ENCODE results near the gene PRRT1B. TPM values are rescaled to one million over a fixed set of nuclear protein-coding genes. Genes with fewer than 3 reads are reported as not detected.

The PRRT1B gene
- total RNA-seq, 5 donors from 2014 or later (not counting 1 experiment from before 2014, with no cell fraction given) = not detected

DNA sequence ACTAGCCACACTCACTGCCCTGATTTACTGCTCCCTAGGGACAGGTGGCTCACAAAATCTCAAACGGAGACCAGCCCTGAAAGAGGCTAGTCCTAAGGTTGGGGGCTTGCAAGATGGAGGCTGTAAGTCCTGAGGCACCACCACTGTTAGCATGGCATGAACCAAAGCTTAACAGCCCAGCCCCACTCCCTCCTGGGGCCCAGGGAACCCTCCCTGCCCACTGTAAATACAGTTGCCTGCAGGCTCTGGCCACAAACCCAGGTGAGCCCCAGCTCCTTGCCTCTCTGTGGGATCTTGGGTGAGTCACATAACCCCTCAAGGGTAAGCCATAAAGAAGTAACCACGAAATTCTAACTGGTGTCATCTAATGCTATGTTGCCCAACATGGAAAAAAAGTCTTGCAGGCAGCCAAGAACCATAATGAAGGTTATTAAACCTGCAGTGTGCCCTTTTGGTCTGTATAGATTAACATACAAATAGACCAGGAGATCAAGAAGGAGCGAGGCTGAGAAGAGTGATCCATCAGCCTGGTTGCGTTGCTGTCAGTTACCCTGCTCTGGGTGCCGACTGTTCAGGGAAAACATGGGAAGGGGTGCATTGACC lies 44.3 kb upstream of the PRRT1B start:
- no peaks in the 10 kb centered on the region for H3K27me3 ChIP-seq (replicated peaks in 1 of 2; ENCODE audit: control insufficient read depth in 2 of 2, extremely low read depth in 1 of 2, insufficient read depth in 2 of 2, low read length in 1 of 2)
- peak overlapping the region in 1 of 2 donors; percentile 12 for H3K4me3 ChIP-seq (ENCODE audit: control insufficient read depth in 1 of 2, extremely low read depth in 1 of 2, low read length in 1 of 2)
- H3K4me1 ChIP-seq (ENCODE audit: control insufficient read depth in 1 of 2, extremely low read depth in 1 of 2, insufficient read depth in 2 of 2, low read length in 2 of 2) = peaks cover 34 to 74% of the 10 kb centered on the region in 2 experiments
- H3K4me1 Mint-ChIP-seq = peaks cover 69 to 74% (median 70%) of the 10 kb centered on the region in 3 donors
- peak; percentile 9 to 57 (median 48) for ATAC-seq (replicated peaks in 1 of 4)
- H3K4me3 Mint-ChIP-seq = peak overlapping the region; percentile 92 to 95 (median 92)
- 84% methylated on average over 3 of the region's 5 CpGs for WGBS (ENCODE audit: insufficient coverage)
- peaks cover 15% of the 10 kb centered on the region for H3K36me3 Mint-ChIP-seq
- ChIA-PET CTCF (interaction anchor here (0.5 to 1.5 kb wide), 4 partner anchors 22 to 177 kb away, joined by 3 to 4 read pairs (median 4); no protein-coding TSS in a partner anchor), POLR2A (interaction anchor here in 1 of 2 donors (0.6 to 1.0 kb wide), 2 partner anchors 27 to 128 kb away, joined by 3 read pairs; no protein-coding TSS in a partner anchor)
- no peaks in the 10 kb centered on the region for H3K27me3 Mint-ChIP-seq
- DNase-seq = peak in 28 of 35 experiments; percentile 3 to 69 (median 29)
- peak overlapping the region; percentile 89 to 95 for H3K27ac Mint-ChIP-seq
- H3K27ac ChIP-seq (ENCODE audit: low read length) = peak overlapping the region; percentile 76
- no peaks in the 10 kb centered on the region for H3K9me3 Mint-ChIP-seq
- peaks cover 13 to 27% of the 10 kb centered on the region in 2 donors for H3K36me3 ChIP-seq (ENCODE audit: control insufficient read depth in 2 of 2, extremely low read depth in 1 of 2, insufficient read depth in 1 of 2, low read length in 1 of 2)
- no peaks in the 10 kb centered on the region for H3K9me3 ChIP-seq

DNA sequence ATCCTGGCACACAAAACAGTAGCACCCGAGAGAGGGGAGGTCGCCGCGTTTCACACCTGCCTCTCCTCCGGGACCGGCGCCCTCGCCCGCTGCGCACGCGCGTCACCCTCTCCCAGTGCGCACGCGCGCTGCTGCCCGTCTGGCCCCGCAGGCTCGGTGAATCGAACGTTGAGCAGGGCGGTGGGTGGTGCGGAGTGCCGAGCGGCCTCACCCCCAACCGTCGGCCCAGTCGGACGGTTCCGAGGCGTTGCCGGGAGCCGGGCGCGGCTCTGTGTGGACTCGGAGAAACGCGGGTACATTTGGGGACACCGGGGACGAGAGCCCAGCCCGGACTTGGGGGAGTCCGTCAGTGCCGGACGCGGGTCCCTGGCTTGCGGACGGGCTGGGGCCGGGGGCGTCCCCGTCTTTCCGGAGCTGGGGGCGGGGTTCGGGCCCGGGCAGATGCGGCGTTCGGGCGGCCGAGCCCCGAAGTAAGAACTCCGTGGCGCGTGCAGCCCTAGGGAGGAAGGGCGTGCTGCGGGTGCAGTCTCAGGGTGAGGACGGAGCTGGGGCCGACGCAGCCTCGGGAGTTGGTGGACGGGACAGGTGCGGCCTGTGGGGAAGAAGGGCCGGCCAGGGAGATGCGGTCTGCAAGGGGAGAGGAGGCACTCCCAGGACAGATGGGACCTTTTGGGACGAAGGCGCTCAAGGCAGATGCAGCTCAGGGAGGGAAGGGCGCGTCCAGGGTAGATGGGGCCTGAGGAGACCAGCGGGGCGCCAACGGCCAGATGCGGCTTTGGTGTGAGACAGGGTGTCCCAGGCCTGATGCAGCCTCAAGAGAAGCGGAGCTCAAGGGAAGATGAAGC lies 42.3 kb upstream of the PRRT1B start, which contains the start of gene POMT1:
Gene POMT1 (plus strand): TSS at position 138 of the 845 bp plus-strand sequence. CDS start 1,301 bp downstream, outside the sequence.
- Histone ChIP-seq H3K27ac (ENCODE audit: low read length) (peak within 1 kb of the TSS; percentile 47), H3K9me3 (no peaks in the 10 kb centered on the region), H3K4me1 (ENCODE audit: control insufficient read depth in 1 of 2, extremely low read depth in 1 of 2, insufficient read depth in 2 of 2, low read length in 2 of 2) (peaks cover 34 to 61% of the 10 kb centered on the region in 2 experiments), H3K36me3 (ENCODE audit: control insufficient read depth in 2 of 2, extremely low read depth in 1 of 2, insufficient read depth in 1 of 2, low read length in 1 of 2) (peaks cover 8 to 21% of the 10 kb centered on the region in 2 donors), H3K4me3 (ENCODE audit: control insufficient read depth in 1 of 2, extremely low read depth in 1 of 2, low read length in 1 of 2) (peak within 1 kb of the TSS; percentile 76 to 78), H3K27me3 (replicated peaks in 1 of 2; ENCODE audit: control insufficient read depth in 2 of 2, extremely low read depth in 1 of 2, insufficient read depth in 2 of 2, low read length in 1 of 2) (no peaks in the 10 kb centered on the region)
- DNase-seq (peak; percentile 76 to 95 (median 83)), ATAC-seq (replicated peaks in 1 of 4) (peak; percentile 61 to 73 (median 66))
- CTCF ChIA-PET = no interaction called here
- peak within 1 kb of the TSS; percentile 92 to 95 (median 92) for H3K4me3 Mint-ChIP-seq
- H3K9me3 Mint-ChIP-seq = no peaks in the 10 kb centered on the region
- H3K27me3 Mint-ChIP-seq = no peaks in the 10 kb centered on the region
- peaks cover 9% of the 10 kb centered on the region for H3K36me3 Mint-ChIP-seq
- WGBS (ENCODE audit: insufficient coverage) = under 1% methylated on average over 83 of the region's 83 CpGs
- peak within 1 kb of the TSS; percentile 80 to 84 for H3K27ac Mint-ChIP-seq
- POLR2A ChIA-PET = no interaction called here
- H3K4me1 Mint-ChIP-seq = peaks cover 58 to 73% (median 65%) of the 10 kb centered on the region in 3 donors

DNA sequence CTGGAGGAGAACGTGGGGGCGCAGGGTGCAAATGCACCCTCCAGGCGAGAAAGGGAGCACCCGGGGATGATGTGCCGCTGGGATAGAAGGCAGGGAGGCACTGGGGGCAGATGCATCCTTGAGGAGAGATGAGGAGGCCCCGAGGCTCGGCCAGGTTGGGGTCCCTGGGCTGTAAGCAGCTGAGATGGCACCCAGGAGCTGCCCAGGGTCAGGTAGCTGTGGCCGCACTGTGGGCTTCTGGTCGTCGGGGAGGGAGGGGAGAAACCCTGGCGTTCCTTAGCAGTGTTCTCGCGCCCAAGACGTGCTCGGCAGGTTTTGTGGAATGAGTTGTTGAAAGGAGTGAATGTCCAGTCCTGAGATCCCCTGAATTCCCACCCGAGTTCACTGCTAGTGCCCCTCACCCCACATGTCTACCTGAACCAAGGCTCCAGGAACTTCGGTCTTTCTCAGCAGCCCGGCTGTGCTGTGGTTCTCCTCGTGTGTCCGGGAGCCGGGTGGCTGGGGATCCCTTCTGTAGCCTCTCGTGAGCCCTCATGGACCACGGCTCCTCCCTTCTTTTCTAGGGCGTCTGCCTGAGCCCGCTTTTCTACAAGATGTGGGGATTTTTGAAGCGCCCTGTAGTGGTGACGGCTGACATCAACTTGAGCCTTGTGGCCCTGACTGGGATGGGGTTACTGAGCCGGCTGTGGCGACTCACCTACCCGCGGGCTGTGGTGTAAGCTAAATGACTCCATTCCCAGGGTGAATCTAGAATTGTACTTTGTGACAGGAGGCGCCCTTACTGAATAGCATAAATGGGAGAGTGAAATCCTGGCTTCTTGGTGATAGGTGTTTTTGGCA lies 41.5 kb upstream of the PRRT1B start:
- ChIA-PET CTCF (no interaction called here), POLR2A (interaction anchor here in 1 of 2 donors (0.5 kb wide), 1 partner anchor 130 kb away, joined by 11 read pairs; no protein-coding TSS in a partner anchor)
- no peaks in the 10 kb centered on the region for H3K9me3 Mint-ChIP-seq
- H3K4me3 ChIP-seq (ENCODE audit: control insufficient read depth in 1 of 2, extremely low read depth in 1 of 2, low read length in 1 of 2) = peak overlapping the region; percentile 76 to 78
- H3K4me1 Mint-ChIP-seq = peaks cover 51 to 64% (median 57%) of the 10 kb centered on the region in 3 donors
- H3K27ac Mint-ChIP-seq = peak overlapping the region; percentile 80 to 84
- H3K27me3 Mint-ChIP-seq = no peaks in the 10 kb centered on the region
- peaks cover 34 to 54% of the 10 kb centered on the region in 2 experiments for H3K4me1 ChIP-seq (ENCODE audit: control insufficient read depth in 1 of 2, extremely low read depth in 1 of 2, insufficient read depth in 2 of 2, low read length in 2 of 2)
- H3K27ac ChIP-seq (ENCODE audit: low read length) = no peak overlapping the region
- ATAC-seq (replicated peaks in 1 of 4) (peak in 2 of 4 experiments; percentile 8 to 40), DNase-seq (peak in 34 of 35 experiments; percentile 13 to 78 (median 49))
- peaks cover 8 to 18% of the 10 kb centered on the region in 2 donors for H3K36me3 ChIP-seq (ENCODE audit: control insufficient read depth in 2 of 2, extremely low read depth in 1 of 2, insufficient read depth in 1 of 2, low read length in 1 of 2)
- H3K9me3 ChIP-seq = no peaks in the 10 kb centered on the region
- no peaks in the 10 kb centered on the region for H3K27me3 ChIP-seq (replicated peaks in 1 of 2; ENCODE audit: control insufficient read depth in 2 of 2, extremely low read depth in 1 of 2, insufficient read depth in 2 of 2, low read length in 1 of 2)
- peak overlapping the region; percentile 92 to 95 (median 92) for H3K4me3 Mint-ChIP-seq
- peaks cover 11% of the 10 kb centered on the region for H3K36me3 Mint-ChIP-seq
- 8% methylated on average over 17 of the region's 32 CpGs for WGBS (ENCODE audit: insufficient coverage)

DNA sequence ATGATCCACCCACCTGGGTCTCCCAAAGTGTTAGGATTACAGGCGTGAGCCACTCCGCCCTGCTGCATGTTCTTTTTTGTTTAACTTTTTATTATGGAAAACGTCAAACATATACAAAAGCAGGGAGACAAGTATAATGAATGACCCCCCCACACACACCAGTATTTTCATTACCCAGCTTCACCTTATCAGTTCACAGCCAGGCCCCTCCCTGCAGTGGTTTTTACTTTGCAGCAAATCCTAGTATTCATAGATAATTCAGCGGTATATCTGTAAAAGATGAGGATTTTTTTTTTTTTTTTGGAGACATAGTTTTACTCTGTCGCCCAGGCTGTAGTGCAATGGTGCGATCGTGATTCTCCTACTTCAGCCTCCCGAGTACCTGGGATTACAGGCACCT lies 40.3 kb upstream of the PRRT1B start:
- WGBS (ENCODE audit: insufficient coverage) = 100% methylated on average over 1 of the region's 8 CpGs
- no peaks in the 10 kb centered on the region for H3K27me3 ChIP-seq (replicated peaks in 1 of 2; ENCODE audit: control insufficient read depth in 2 of 2, extremely low read depth in 1 of 2, insufficient read depth in 2 of 2, low read length in 1 of 2)
- no peak overlapping the region for H3K27ac Mint-ChIP-seq
- no peak for DNase-seq
- H3K4me1 Mint-ChIP-seq = peaks cover 39 to 53% (median 45%) of the 10 kb centered on the region in 3 donors
- peaks cover 19% of the 10 kb centered on the region for H3K36me3 Mint-ChIP-seq
- no peak overlapping the region for H3K27ac ChIP-seq (ENCODE audit: low read length)
- ChIA-PET POLR2A (interaction anchor here (0.6 to 0.7 kb wide), 2 partner anchors 759 to 1440 kb away, joined by 4 to 5 read pairs; no protein-coding TSS in a partner anchor), CTCF (interaction anchor here in 1 of 2 donors (0.6 kb wide), 1 partner anchor 13 kb away, joined by 3 read pairs; no protein-coding TSS in a partner anchor)
- no peaks in the 10 kb centered on the region for H3K27me3 Mint-ChIP-seq
- H3K4me3 Mint-ChIP-seq = peak overlapping the region; percentile 21 to 95 (median 50)
- H3K4me1 ChIP-seq (ENCODE audit: control insufficient read depth in 1 of 2, extremely low read depth in 1 of 2, insufficient read depth in 2 of 2, low read length in 2 of 2) = peaks cover 24 to 42% of the 10 kb centered on the region in 2 experiments
- no peak for ATAC-seq (replicated peaks in 1 of 4)
- H3K36me3 ChIP-seq (ENCODE audit: control insufficient read depth in 2 of 2, extremely low read depth in 1 of 2, insufficient read depth in 1 of 2, low read length in 1 of 2) = peaks cover 15 to 20% of the 10 kb centered on the region in 2 donors
- H3K9me3 ChIP-seq = no peaks in the 10 kb centered on the region
- H3K4me3 ChIP-seq (ENCODE audit: control insufficient read depth in 1 of 2, extremely low read depth in 1 of 2, low read length in 1 of 2) = no peak overlapping the region
- H3K9me3 Mint-ChIP-seq = no peaks in the 10 kb centered on the region

DNA sequence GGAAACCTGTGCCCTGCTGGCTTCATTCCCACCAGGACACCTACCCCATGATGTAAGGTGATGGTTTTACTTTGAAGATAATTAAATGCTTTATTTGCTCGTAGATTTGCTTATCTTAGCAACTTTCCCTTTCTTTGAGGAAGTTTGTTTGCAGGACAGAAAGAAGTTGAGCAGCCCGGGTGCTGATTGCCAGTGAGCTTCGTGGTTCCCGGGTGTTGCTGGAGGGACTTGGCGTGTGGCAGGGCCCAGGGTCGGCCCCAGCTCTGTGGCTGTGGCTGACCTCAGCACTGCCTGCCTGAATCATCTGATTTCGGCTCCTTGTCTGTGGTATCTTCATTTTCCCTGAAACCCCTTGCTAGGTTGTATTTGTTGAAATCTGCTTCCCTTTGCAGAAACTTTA lies 33.9 kb upstream of the PRRT1B start:
- ChIA-PET CTCF (no interaction called here), POLR2A (no interaction called here)
- H3K4me3 Mint-ChIP-seq = no peak overlapping the region
- H3K27me3 Mint-ChIP-seq = no peaks in the 10 kb centered on the region
- H3K9me3 Mint-ChIP-seq = no peaks in the 10 kb centered on the region
- Histone ChIP-seq H3K27ac (ENCODE audit: low read length) (no peak overlapping the region), H3K4me3 (ENCODE audit: control insufficient read depth in 1 of 2, extremely low read depth in 1 of 2, low read length in 1 of 2) (no peak overlapping the region), H3K27me3 (replicated peaks in 1 of 2; ENCODE audit: control insufficient read depth in 2 of 2, extremely low read depth in 1 of 2, insufficient read depth in 2 of 2, low read length in 1 of 2) (no peaks in the 10 kb centered on the region), H3K36me3 (ENCODE audit: control insufficient read depth in 2 of 2, extremely low read depth in 1 of 2, insufficient read depth in 1 of 2, low read length in 1 of 2) (peaks cover 48 to 77% of the 10 kb centered on the region in 2 donors), H3K9me3 (no peaks in the 10 kb centered on the region), H3K4me1 (ENCODE audit: control insufficient read depth in 1 of 2, extremely low read depth in 1 of 2, insufficient read depth in 2 of 2, low read length in 2 of 2) (no peaks in the 10 kb centered on the region)
- no peak for ATAC-seq (replicated peaks in 1 of 4)
- H3K36me3 Mint-ChIP-seq = peaks cover 43% of the 10 kb centered on the region
- WGBS (ENCODE audit: insufficient coverage) = 86% methylated on average over 4 of the region's 7 CpGs
- no peak overlapping the region for H3K27ac Mint-ChIP-seq
- no peak for DNase-seq
- no peaks in the 10 kb centered on the region for H3K4me1 Mint-ChIP-seq
